Breast epithelium (tissue), 3 donors: ENCODE results near the gene NDUFS7.

Experiments
- CTCF ChIP-seq, 3 donors: fragments of 450-650 bp; IDR thresholded peaks; one replicate each; pipeline ENCODE4 v1.5.1; 2016 to 2017; ENCODE audit warnings: antibody characterized with exemption in 3 of 3, mild to moderate bottlenecking in 3 of 3, moderate library complexity in 3 of 3
- POLR2AphosphoS5 ChIP-seq, 3 donors: sonication (generic); formaldehyde crosslinking; IDR thresholded peaks; one replicate each; pipeline ENCODE4 v1.6.1; 2017; ENCODE audit warnings: antibody characterized with exemption in 3 of 3

GRCh38 chr19:1386945-1387683, 3.4 kb downstream of the NDUFS7 start:
- TF ChIP-seq CTCF (IDR thresholded peaks at IDR 0.05) (no peak), POLR2AphosphoS5 (IDR thresholded peaks at IDR 0.05) (no peak)
